HG03571 (cell line): Measurements from ENCODE around the gene FOXP1.

ENCODE experiments used
- ATAC-seq: cut with Tn5 transposase; IDR thresholded peaks from one replicate; pipeline ENCODE4 v1.9.1; 2021; ENCODE audit not compliant: unreplicated experiment

Gene FOXP1

GRCh38 chr3:71202848-71203533 lies 380.5 kb downstream of the FOXP1 start:
- no peak for ATAC-seq

GRCh38 chr3:71201939-71202338 lies 381.6 kb downstream of the FOXP1 start:
- ATAC-seq = no peak

- no peak for ATAC-seq
Measured at GRCh38 chr3:71197841-71198565, 385.5 kb downstream of the FOXP1 start.

- no peak for ATAC-seq
Measured at GRCh38 chr3:71195492-71195891, 388.0 kb downstream of the FOXP1 start.

GRCh38 chr3:71194785-71195184 lies 388.7 kb downstream of the FOXP1 start:
- ATAC-seq = no peak

GRCh38 chr3:71191031-71191482 lies 392.5 kb downstream of the FOXP1 start:
- no peak for ATAC-seq

- no peak for ATAC-seq
Measured at GRCh38 chr3:71189480-71189879, 394.0 kb downstream of the FOXP1 start.

GRCh38 chr3:71187715-71188114 lies 395.8 kb downstream of the FOXP1 start:
- no peak for ATAC-seq

- no peak for ATAC-seq
Measured at GRCh38 chr3:71186801-71187200, 396.7 kb downstream of the FOXP1 start.

- no peak for ATAC-seq
Measured at GRCh38 chr3:71185733-71186455, 397.6 kb downstream of the FOXP1 start.

- no peak for ATAC-seq
Measured at GRCh38 chr3:71184252-71184651, 399.3 kb downstream of the FOXP1 start.

GRCh38 chr3:71183549-71183948 lies 400.0 kb downstream of the FOXP1 start:
- no peak for ATAC-seq

- no peak for ATAC-seq
Measured at GRCh38 chr3:71180524-71180923, 403.0 kb downstream of the FOXP1 start.

- ATAC-seq = no peak
Measured at GRCh38 chr3:71177375-71177774, 406.2 kb downstream of the FOXP1 start.

GRCh38 chr3:71176366-71176765 lies 407.2 kb downstream of the FOXP1 start:
- ATAC-seq = no peak

- no peak for ATAC-seq
Measured at GRCh38 chr3:71175691-71176365, 407.7 kb downstream of the FOXP1 start.

GRCh38 chr3:71172951-71173350 lies 410.6 kb downstream of the FOXP1 start:
- ATAC-seq = no peak

GRCh38 chr3:71172189-71172588 lies 411.3 kb downstream of the FOXP1 start:
- ATAC-seq = no peak

- no peak for ATAC-seq
Measured at GRCh38 chr3:71171247-71171646, 412.3 kb downstream of the FOXP1 start.

- no peak for ATAC-seq
Measured at GRCh38 chr3:71168880-71169411, 414.6 kb downstream of the FOXP1 start.

GRCh38 chr3:71168121-71168721 lies 415.3 kb downstream of the FOXP1 start:
- ATAC-seq = no peak
